SK-N-SH (cell line): ENCODE measurements around the gene ANKDD1A.

Experiments
- CTCF ChIP-seq: fragments of 200-600 bp; sonication (generic); IDR thresholded peaks from 2 replicates; pipeline ENCODE4 v1.6.1; 2017; ENCODE audit warnings: antibody characterized with exemption, mild to moderate bottlenecking, moderate library complexity
- EZH2phosphoT487 ChIP-seq: fragments of 200-600 bp; sonication (generic); IDR thresholded peaks from 2 replicates; pipeline ENCODE4 v1.6.1; 2017; ENCODE audit warnings: low read depth, mixed run types, mild to moderate bottlenecking, antibody characterized with exemption, moderate library complexity, borderline replicate concordance
- FOXM1 ChIP-seq: IDR thresholded peaks from 2 replicates; pipeline ENCODE4 v1.4.0; 2012; ENCODE audit warnings: low read depth, mild to moderate bottlenecking
- IRF3 ChIP-seq: fragments of 150-350 bp; IDR thresholded peaks from 2 replicates; pipeline ENCODE4 v1.6.1; 2016; ENCODE audit warnings: mild to moderate bottlenecking, low read depth, low read length
- JUND ChIP-seq: IDR thresholded peaks from 2 replicates; pipeline ENCODE4 v1.4.0; 2012
- MAX ChIP-seq: IDR thresholded peaks from 2 replicates; pipeline ENCODE4 v1.4.0; 2012; ENCODE audit warnings: low read depth
- POLR2AphosphoS5 ChIP-seq: IDR thresholded peaks from 2 replicates; pipeline ENCODE4 v1.6.1; 2012; ENCODE audit warnings: low read depth, low read length
- RAD21 ChIP-seq: IDR thresholded peaks from 2 replicates; pipeline ENCODE4 v1.6.1; 2012; ENCODE audit warnings: mild to moderate bottlenecking, low read length
- RCOR1 ChIP-seq: fragments of 150-350 bp; IDR thresholded peaks from 2 replicates; pipeline ENCODE4 v1.6.1; 2017; ENCODE audit warnings: antibody characterized with exemption, low read length
- RXRA ChIP-seq: IDR thresholded peaks from 2 replicates; pipeline ENCODE4 v1.4.0; 2012; ENCODE audit warnings: low read depth, mild to moderate bottlenecking, borderline replicate concordance
- TEAD4 ChIP-seq: IDR thresholded peaks from 2 replicates; pipeline ENCODE4 v1.4.0; 2012; ENCODE audit warnings: mild to moderate bottlenecking, borderline replicate concordance; ENCODE audit not compliant: insufficient read depth
- USF2 ChIP-seq: fragments of 150-350 bp; IDR thresholded peaks from 2 replicates; pipeline ENCODE4 v1.6.1; 2017; ENCODE audit warnings: antibody characterized with exemption, low read length, low read depth, borderline replicate concordance

- TF ChIP-seq FOXM1 (no peak), CTCF (no peak), EZH2phosphoT487 (no peak), POLR2AphosphoS5 (no peak), TEAD4 (no peak), USF2 (no peak), IRF3 (no peak), MAX (no peak), RAD21 (no peak), JUND (no peak), RCOR1 (no peak), RXRA (no peak)
These were observed 10.0 kb downstream of the ANKDD1A start for GRCh38 chr15:64921711-64922110.
